Sigmoid colon (tissue), 7 donors: ENCODE results near the gene CYB561. TPM values are rescaled to one million over a fixed set of nuclear protein-coding genes. Genes with fewer than 3 reads are reported as not detected.

Source experiments
- DNase-seq: peaks from one replicate; pipeline ENCODE4 v3.0.0-alpha.2; 2019
- H3K27ac ChIP-seq, 4 donors: fragments of 200-600 bp; sonication (generic); one replicate each; pipeline ENCODE4 v1.5.1; 2016 to 2019; ENCODE audit warnings: mild to moderate bottlenecking in 1 of 4
- H3K27me3 ChIP-seq, 3 donors: fragments of 200-600 bp; sonication (generic); one replicate each; pipeline ENCODE4 v1.5.1; 2019; ENCODE audit warnings: mild to moderate bottlenecking in 1 of 3
- H3K36me3 ChIP-seq, 4 donors: fragments of 200-600 bp; sonication (generic); one replicate each; pipeline ENCODE4 v1.5.1; 2016 to 2019
- H3K4me1 ChIP-seq, 4 donors: fragments of 200-600 bp; sonication (generic); one replicate each; pipeline ENCODE4 v1.5.1; 2017 to 2019
- H3K4me3 ChIP-seq, 4 donors: fragments of 200-600 bp; sonication (generic); one replicate each; pipeline ENCODE4 v1.5.1; 2017 to 2019; ENCODE audit warnings: mild to moderate bottlenecking in 2 of 4, moderate library complexity in 1 of 4
- H3K9me3 ChIP-seq, 4 donors: fragments of 200-600 bp in 3 of 4; sonication (generic) in 3 of 4; one replicate each; pipeline versions ENCODE4 v1.5.1 to v1.6.1; 2013 to 2019
- CTCF ChIP-seq, 4 experiments: fragments of 450-650 bp in 3 of 4; fragments of 200-600 bp in 1 of 4; IDR thresholded peaks; one replicate each; pipeline ENCODE4 v1.5.1; 2016 to 2019; ENCODE audit warnings: antibody characterized with exemption in 4 of 4, mild to moderate bottlenecking in 3 of 4, moderate library complexity in 2 of 4
- EP300 ChIP-seq, 4 donors: sonication (generic); formaldehyde crosslinking; IDR thresholded peaks; one replicate each; pipeline ENCODE4 v1.6.1; 2017; ENCODE audit warnings: antibody characterized with exemption in 4 of 4
- POLR2A ChIP-seq, 2 donors: fragments of 450-650 bp; IDR thresholded peaks; one replicate each; pipeline ENCODE4 v1.6.1; 2016; ENCODE audit warnings: antibody characterized with exemption in 2 of 2, mild to moderate bottlenecking in 2 of 2, moderate library complexity in 2 of 2
- POLR2AphosphoS5 ChIP-seq, 4 donors: sonication (generic); formaldehyde crosslinking; IDR thresholded peaks; one replicate each; pipeline ENCODE4 v1.6.1; 2017; ENCODE audit warnings: antibody characterized with exemption in 4 of 4
- WGBS, 2 donors: extraction: QIAGEN DNeasy Blood & Tissue Kit; methylation state at CpG; one replicate each; pipeline ENCODE4 v1.1.7; 2013; 5-methylcytosine and 5-hydroxymethylcytosine counted together
- intact Hi-C: fragments of 100-400 bp; cut with DNase I; formaldehyde crosslinking; loops from one replicate; pipeline ENCODE4 v1.15.1; 2023
- polyA plus RNA-seq, 3 donors: library from polyadenylated mRNA; stranded (reverse); fragments of 200-250 nt; gene quantifications; one replicate each; pipeline ENCODE4 v1.2.3, GENCODE V29; 2013
- total RNA-seq, 4 donors: library from RNA; depleted of rRNA; stranded (reverse); fragments of >200 nt; gene quantifications; one replicate each; pipeline ENCODE4 v1.1.0, GENCODE V29; 2016
- donor health status: healthy with polysubstance abuse.
- donor health status: Bipolar disorder and iron deficiency.
- donor health status: healthy.

CYB561 gene
- total RNA-seq (10 to 100 TPM in 3 of 4 donors, 1 to 10 TPM in 1; 6.3 to 16.4 (median 12.9) TPM), polyA plus RNA-seq (10 to 100 TPM in 2 of 3 donors, 1 to 10 TPM in 1; 9.0 to 59.2 (median 10.2) TPM)

GRCh38 chr17:63445954-63446752 lies at the start of gene CYB561:
TSS of gene CYB561 (minus strand) at chr17:63446306. CDS start at chr17:63437547, 8,759 bp downstream.
- peak; percentile 89 for DNase-seq
- Histone ChIP-seq H3K4me3 (peak within 1 kb of the TSS; percentile 41 to 71 (median 63)), H3K9me3 (no peaks in the 10 kb centered on the region), H3K27me3 (no peaks in the 10 kb centered on the region), H3K27ac (peak within 1 kb of the TSS; percentile 67 to 80 (median 74)), H3K36me3 (no peaks in the 10 kb centered on the region), H3K4me1 (peaks cover 0 to 28% (median 18%) of the 10 kb centered on the region in 4 donors)
- intact Hi-C loops, result loop anchor here (1.0 to 5.0 kb wide), 3 partner anchors 104 to 681 kb away; partner anchors contain the start of gene DCAF7
- WGBS, 2 donors, result 0 to 1% methylated on average over 99 of the region's 99 CpGs
- TF ChIP-seq POLR2A (IDR thresholded peaks at IDR 0.05) (no peak), POLR2AphosphoS5 (IDR thresholded peaks at IDR 0.05) (peak in 1 of 4 donors; percentile 14), CTCF (IDR thresholded peaks at IDR 0.05) (peak in 3 of 4 experiments; percentile 17 to 52 (median 41)), EP300 (IDR thresholded peaks at IDR 0.05) (no peak)

GRCh38 chr17:63495491-63495890 lies 49.4 kb upstream of the CYB561 start:
- WGBS, 2 donors, result 76 to 86% methylated on average over 6 of the region's 6 CpGs
- no peaks in the 10 kb centered on the region for H3K9me3 ChIP-seq
- DNase-seq, result no peak
- no peaks in the 10 kb centered on the region for H3K4me1 ChIP-seq
- no peak overlapping the region for H3K27ac ChIP-seq
- intact Hi-C loops, result no loop called here
- peaks cover 0 to 3% (median 0%) of the 10 kb centered on the region in 3 donors for H3K27me3 ChIP-seq
- no peaks in the 10 kb centered on the region for H3K36me3 ChIP-seq
- TF ChIP-seq POLR2A (IDR thresholded peaks at IDR 0.05) (no peak), EP300 (IDR thresholded peaks at IDR 0.05) (no peak), POLR2AphosphoS5 (IDR thresholded peaks at IDR 0.05) (no peak), CTCF (IDR thresholded peaks at IDR 0.05) (no peak)
- no peak overlapping the region for H3K4me3 ChIP-seq

GRCh38 chr17:63494300-63494928 lies 48.3 kb upstream of the CYB561 start:
- no peak for DNase-seq
- H3K27ac ChIP-seq, result no peak overlapping the region
- H3K36me3 ChIP-seq, result no peaks in the 10 kb centered on the region
- H3K9me3 ChIP-seq, result no peaks in the 10 kb centered on the region
- no peaks in the 10 kb centered on the region for H3K4me1 ChIP-seq
- whole genome bisulfite sequencing, 2 donors, result 93% methylated on average over 12 of the region's 12 CpGs
- no peaks in the 10 kb centered on the region for H3K27me3 ChIP-seq
- TF ChIP-seq EP300 (IDR thresholded peaks at IDR 0.05) (no peak), POLR2A (IDR thresholded peaks at IDR 0.05) (no peak)
- H3K4me3 ChIP-seq, result no peak overlapping the region
- intact Hi-C loops, result no loop called here

GRCh38 chr17:63493411-63493810 lies 47.3 kb upstream of the CYB561 start:
- TF ChIP-seq POLR2AphosphoS5 (IDR thresholded peaks at IDR 0.05), result no peak
- no peak for TF ChIP-seq EP300 (IDR thresholded peaks at IDR 0.05)
- TF ChIP-seq POLR2A (IDR thresholded peaks at IDR 0.05), result no peak
- no peak for TF ChIP-seq CTCF (IDR thresholded peaks at IDR 0.05)
- no peaks in the 10 kb centered on the region for H3K27me3 ChIP-seq
- no peaks in the 10 kb centered on the region for H3K36me3 ChIP-seq
- H3K4me1 ChIP-seq, result no peaks in the 10 kb centered on the region
- H3K27ac ChIP-seq, result no peak overlapping the region
- 94% methylated on average over 9 of the region's 9 CpGs for WGBS, 2 donors
- intact Hi-C loops, result no loop called here
- H3K9me3 ChIP-seq, result no peaks in the 10 kb centered on the region
- no peak overlapping the region for H3K4me3 ChIP-seq
- DNase-seq, result no peak

GRCh38 chr17:63492940-63493339 lies 46.8 kb upstream of the CYB561 start:
- no peak overlapping the region for H3K27ac ChIP-seq
- no peak for DNase-seq
- intact Hi-C loops, result no loop called here
- H3K27me3 ChIP-seq, result no peaks in the 10 kb centered on the region
- no peaks in the 10 kb centered on the region for H3K36me3 ChIP-seq
- no peaks in the 10 kb centered on the region for H3K4me1 ChIP-seq
- no peaks in the 10 kb centered on the region for H3K9me3 ChIP-seq
- no peak overlapping the region for H3K4me3 ChIP-seq
- TF ChIP-seq EP300 (IDR thresholded peaks at IDR 0.05), result no peak
- TF ChIP-seq POLR2AphosphoS5 (IDR thresholded peaks at IDR 0.05), result no peak
- TF ChIP-seq POLR2A (IDR thresholded peaks at IDR 0.05), result no peak
- TF ChIP-seq CTCF (IDR thresholded peaks at IDR 0.05), result no peak
- WGBS, 2 donors, result 93 to 95% methylated on average over 6 of the region's 6 CpGs
